Neuronal stem cell (in vitro differentiated cells): ENCODE data around the gene AFG1L.
A peak's percentile ranks its signal among the peaks of the same experiment; 100 is the strongest.

Source experiments
- DNase-seq: peaks from one replicate; pipeline ENCODE4 v3.0.0-alpha.2; 2013; ENCODE audit warnings: low spot score
- H2AFZ ChIP-seq: one replicate; pipeline ENCODE4 v1.6.1; 2013; ENCODE audit warnings: mild to moderate bottlenecking, low read length, inconsistent platforms
- H2AK5ac ChIP-seq: 2 replicates; pipeline ENCODE4 v1.6.1; 2013; ENCODE audit warnings: low read depth, mild to moderate bottlenecking, inconsistent platforms, low read length, moderate library complexity, mixed read lengths
- H2BK120ac ChIP-seq: 2 replicates; pipeline ENCODE4 v1.6.1; 2013; ENCODE audit warnings: low read depth, mild to moderate bottlenecking, inconsistent platforms, low read length, moderate library complexity, mixed read lengths
- H2BK12ac ChIP-seq: one replicate; pipeline ENCODE4 v1.6.1; 2013; ENCODE audit warnings: low read length, inconsistent platforms
- H2BK15ac ChIP-seq: 2 replicates; pipeline ENCODE4 v1.6.1; 2013; ENCODE audit warnings: mild to moderate bottlenecking, low read length, inconsistent platforms, mixed read lengths
- H2BK5ac ChIP-seq: one replicate; pipeline ENCODE4 v1.6.1; 2013; ENCODE audit warnings: inconsistent platforms, mild to moderate bottlenecking, low read length, moderate library complexity
- H3K14ac ChIP-seq: one replicate; pipeline ENCODE4 v1.6.1; 2013; ENCODE audit warnings: low read length, inconsistent platforms
- H3K18ac ChIP-seq: 2 replicates; pipeline ENCODE4 v1.6.1; 2013; ENCODE audit warnings: low read length, inconsistent platforms
- H3K23ac ChIP-seq: 2 replicates; pipeline ENCODE4 v1.6.1; 2013; ENCODE audit warnings: low read depth, mild to moderate bottlenecking, mixed read lengths, low read length, inconsistent platforms; ENCODE audit not compliant: poor library complexity
- H3K27ac ChIP-seq: replicated peaks from 3 replicates; pipeline ENCODE4 v1.5.1; 2013; ENCODE audit warnings: low read length, inconsistent platforms
- H3K27me3 ChIP-seq, 3 experiments: 2 replicates each; pipeline ENCODE4 v1.6.1; 2013; ENCODE audit warnings: low read length in 3 of 3, mild to moderate bottlenecking in 2 of 3, inconsistent platforms in 1 of 3, low read depth in 1 of 3, mixed read lengths in 1 of 3, moderate library complexity in 1 of 3; ENCODE audit not compliant: control insufficient read depth in 3 of 3, insufficient read depth in 3 of 3
- H3K36me3 ChIP-seq, 2 donors: replicated peaks in 1 of 2; 2 replicates each; pipeline ENCODE4 v1.6.1; 2013; ENCODE audit warnings: low read length in 2 of 2; ENCODE audit not compliant: control insufficient read depth in 2 of 2, insufficient read depth in 2 of 2
- H3K4ac ChIP-seq: 2 replicates; pipeline ENCODE4 v1.6.1; 2013; ENCODE audit warnings: inconsistent platforms, mild to moderate bottlenecking, low read length, moderate library complexity
- H3K4me1 ChIP-seq, 2 donors: 1 replicate in 1 of 2; 2 replicates in 1 of 2; pipeline ENCODE4 v1.6.1; 2013; ENCODE audit warnings: low read length in 2 of 2, low read depth in 1 of 2; ENCODE audit not compliant: control insufficient read depth in 2 of 2, insufficient read depth in 1 of 2
- H3K4me2 ChIP-seq: one replicate; pipeline ENCODE4 v1.6.1; 2013; ENCODE audit warnings: mild to moderate bottlenecking, low read length, inconsistent platforms; ENCODE audit not compliant: insufficient read depth, poor library complexity, severe bottlenecking
- H3K4me3 ChIP-seq, 2 donors: 2 replicates each; pipeline ENCODE4 v1.5.1; 2013; ENCODE audit warnings: low read length in 2 of 2, mild to moderate bottlenecking in 2 of 2, inconsistent platforms in 1 of 2, moderate library complexity in 1 of 2
- H3K79me1 ChIP-seq: one replicate; pipeline ENCODE4 v1.6.1; 2013; ENCODE audit warnings: low read depth, mild to moderate bottlenecking, inconsistent platforms, low read length, moderate library complexity
- H3K9ac ChIP-seq: one replicate; pipeline ENCODE4 v1.6.1; 2013; ENCODE audit warnings: mild to moderate bottlenecking, low read depth, low read length, inconsistent platforms; ENCODE audit not compliant: poor library complexity
- H3K9me3 ChIP-seq, 2 donors: replicated peaks in 1 of 2; 2 replicates each; pipeline versions ENCODE3 to v1.6.1; 2013; ENCODE audit warnings: low read length in 2 of 2, mild to moderate bottlenecking in 2 of 2, inconsistent platforms in 1 of 2, low read depth in 1 of 2, mixed read lengths in 1 of 2, moderate library complexity in 1 of 2; ENCODE audit not compliant: control insufficient read depth in 2 of 2, insufficient read depth in 1 of 2
- H4K8ac ChIP-seq: one replicate; pipeline ENCODE4 v1.6.1; 2013; ENCODE audit warnings: low read depth, mild to moderate bottlenecking, inconsistent platforms, low read length, moderate library complexity
- H4K91ac ChIP-seq: one replicate; pipeline ENCODE4 v1.6.1; 2013; ENCODE audit warnings: low read length, low read depth, mild to moderate bottlenecking, inconsistent platforms; ENCODE audit not compliant: poor library complexity
- WGBS, 2 donors: extraction: QIAGEN DNeasy Blood & Tissue Kit; methylation state at CpG; one replicate each; pipeline ENCODE4 v1.1.7; 2013; ENCODE audit warnings: missing lambda C conversion rate in 2 of 2, mixed read lengths in 1 of 2; ENCODE audit not compliant: insufficient read length in 2 of 2, insufficient replicate concordance in 1 of 2; ENCODE audit errors: extremely low coverage in 2 of 2; 5-methylcytosine and 5-hydroxymethylcytosine counted together

The AFG1L gene

DNA sequence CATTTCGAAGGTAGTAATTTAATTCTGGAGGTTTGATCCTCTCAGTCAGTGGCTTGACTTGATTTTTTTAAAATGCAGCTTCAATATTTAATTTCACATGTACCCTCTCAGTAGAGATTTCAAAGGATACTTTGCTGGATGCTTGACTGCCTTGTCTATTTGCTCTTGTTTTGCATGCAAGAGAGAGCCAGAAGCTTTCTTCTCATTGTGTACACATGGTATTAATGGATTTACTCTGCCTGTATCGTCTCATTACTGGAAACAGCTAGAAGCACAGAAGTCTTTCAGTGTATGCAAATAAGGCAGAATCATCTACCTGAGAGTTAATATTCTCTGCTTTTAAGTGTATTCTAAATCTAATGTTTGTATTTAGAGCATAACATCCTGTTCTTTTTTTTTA, 181.5 kb downstream of the AFG1L start:
- Histone ChIP-seq H2AK5ac (no peak overlapping the region), H3K36me3 (no peaks in the 10 kb centered on the region), H3K27me3 (no peaks in the 10 kb centered on the region), H3K4me3 (no peak overlapping the region), H2BK5ac (no peak overlapping the region), H2AFZ (no peak overlapping the region), H3K4ac (no peak overlapping the region), H4K91ac (no peak overlapping the region), H3K9me3 (peaks cover 0 to 6% of the 10 kb centered on the region in 2 donors), H3K4me1 (peaks cover 0 to 13% of the 10 kb centered on the region in 2 donors), H3K23ac (no peak overlapping the region), H3K14ac (no peak overlapping the region), H2BK12ac (no peak overlapping the region), H3K79me1 (no peaks in the 10 kb centered on the region), H3K4me2 (no peak overlapping the region), H2BK15ac (no peak overlapping the region), H3K9ac (no peak overlapping the region), H3K27ac (no peak overlapping the region), H4K8ac (no peak overlapping the region), H2BK120ac (no peak overlapping the region), H3K18ac (no peak overlapping the region)
- no CpG with 5 or more reads among the region's 2 CpGs for WGBS, 2 donors
- no peak for DNase-seq

DNA sequence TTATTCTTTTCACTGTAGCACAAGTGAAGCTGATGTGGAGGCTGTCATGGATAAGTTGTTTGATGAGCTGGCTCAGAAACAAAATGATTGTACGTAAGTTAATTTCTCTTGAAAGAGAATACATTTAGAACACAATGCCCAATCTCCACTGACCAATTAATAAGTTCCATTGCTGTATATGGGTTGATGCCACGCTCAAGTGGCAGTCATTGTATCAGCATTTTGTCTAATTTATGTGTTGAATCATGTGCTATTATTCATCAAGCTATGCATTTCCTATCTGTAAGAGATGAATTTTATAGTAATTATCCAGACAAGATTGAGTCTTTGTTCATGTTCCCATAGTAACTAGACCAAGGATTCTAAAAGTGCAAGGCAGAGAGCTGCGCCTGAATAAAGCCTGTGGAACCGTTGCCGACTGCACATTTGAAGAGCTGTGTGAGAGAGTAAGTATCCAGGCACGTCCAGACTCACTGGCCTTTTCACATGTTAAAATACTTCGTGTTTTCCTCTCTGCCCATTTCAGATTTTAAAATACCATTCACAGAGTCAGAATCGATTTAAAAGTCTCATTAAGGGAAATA, 182.1 kb downstream of the AFG1L start:
- H3K14ac ChIP-seq = no peak overlapping the region
- H2AFZ ChIP-seq = peak overlapping the region; percentile 5
- H3K79me1 ChIP-seq = no peaks in the 10 kb centered on the region
- no peak overlapping the region for H3K18ac ChIP-seq
- peaks cover 0 to 13% of the 10 kb centered on the region in 2 donors for H3K4me1 ChIP-seq
- H2BK12ac ChIP-seq = no peak overlapping the region
- H2BK120ac ChIP-seq = no peak overlapping the region
- H3K4me2 ChIP-seq = no peak overlapping the region
- no peak overlapping the region for H4K91ac ChIP-seq
- H3K9ac ChIP-seq = no peak overlapping the region
- H2BK5ac ChIP-seq = no peak overlapping the region
- no peak overlapping the region for H4K8ac ChIP-seq
- H3K23ac ChIP-seq = no peak overlapping the region
- WGBS, 2 donors = no CpG with 5 or more reads among the region's 8 CpGs
- H3K9me3 ChIP-seq = peaks cover 0 to 11% of the 10 kb centered on the region in 2 donors
- DNase-seq = no peak
- H3K27me3 ChIP-seq = no peaks in the 10 kb centered on the region
- H3K4me3 ChIP-seq = no peak overlapping the region
- H3K4ac ChIP-seq = no peak overlapping the region
- no peak overlapping the region for H2AK5ac ChIP-seq
- no peaks in the 10 kb centered on the region for H3K36me3 ChIP-seq
- H2BK15ac ChIP-seq = no peak overlapping the region
- H3K27ac ChIP-seq = no peak overlapping the region

DNA sequence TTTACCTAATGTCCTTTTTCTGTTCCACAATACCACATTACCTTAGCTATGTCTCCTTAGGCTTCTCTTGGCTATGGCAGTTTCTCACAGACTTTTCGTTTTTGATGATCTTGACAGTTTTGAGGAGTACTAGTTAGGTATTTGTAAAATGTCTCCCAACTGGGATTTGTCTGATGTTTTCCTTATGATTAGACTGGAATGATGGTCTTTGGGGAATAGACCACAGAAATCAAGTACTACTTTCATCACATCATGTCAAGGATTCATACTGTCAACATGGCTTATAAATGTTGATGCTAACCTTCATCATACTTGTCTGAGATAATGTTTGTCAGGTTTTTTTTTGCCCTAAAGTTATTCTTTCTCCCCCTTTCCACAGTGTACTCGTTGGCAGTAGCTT, 187.7 kb downstream of the AFG1L start:
- no peak overlapping the region for H2BK5ac ChIP-seq

DNA sequence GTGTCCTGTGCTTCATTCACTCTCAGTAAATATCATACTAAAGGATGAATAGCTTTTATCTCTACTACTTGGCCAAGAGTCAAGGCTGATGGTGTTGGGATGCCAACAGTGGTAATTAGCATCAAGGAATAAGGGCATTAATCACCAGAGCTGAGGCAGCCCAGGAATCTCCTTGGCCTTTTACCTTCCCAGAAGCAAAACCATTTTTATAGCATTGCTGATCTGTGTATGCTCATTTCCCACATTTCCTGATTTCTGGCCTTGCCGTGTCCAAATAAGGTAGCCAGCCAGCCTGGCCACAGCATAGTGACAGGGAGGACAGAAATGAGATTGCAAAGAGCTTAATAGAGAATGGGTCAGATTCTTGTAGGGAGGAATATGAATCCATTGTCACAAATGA, 189.2 kb downstream of the AFG1L start:
- WGBS, 2 donors = no CpG with 5 or more reads among the region's 1 CpG
- H2BK15ac ChIP-seq = no peak overlapping the region
- no peaks in the 10 kb centered on the region for H3K79me1 ChIP-seq
- H2BK120ac ChIP-seq = no peak overlapping the region
- H2AFZ ChIP-seq = no peak overlapping the region
- no peak overlapping the region for H3K4me3 ChIP-seq
- H3K36me3 ChIP-seq = no peaks in the 10 kb centered on the region
- H3K4ac ChIP-seq = no peak overlapping the region
- H3K27ac ChIP-seq = no peak overlapping the region
- H3K18ac ChIP-seq = no peak overlapping the region
- H3K4me2 ChIP-seq = no peak overlapping the region
- no peak overlapping the region for H4K8ac ChIP-seq
- H3K9me3 ChIP-seq = peaks cover 0 to 11% of the 10 kb centered on the region in 2 donors
- H3K4me1 ChIP-seq = no peaks in the 10 kb centered on the region
- no peak overlapping the region for H2BK12ac ChIP-seq
- H2BK5ac ChIP-seq = no peak overlapping the region
- no peak overlapping the region for H3K9ac ChIP-seq
- H2AK5ac ChIP-seq = no peak overlapping the region
- H3K14ac ChIP-seq = no peak overlapping the region
- H3K27me3 ChIP-seq = no peaks in the 10 kb centered on the region
- no peak overlapping the region for H3K23ac ChIP-seq
- no peak overlapping the region for H4K91ac ChIP-seq
- DNase-seq = no peak

More for the DNA sequence above, 187.7 kb downstream of the AFG1L start:
- no peaks in the 10 kb centered on the region for H3K36me3 ChIP-seq
- H4K8ac ChIP-seq = no peak overlapping the region
- H3K23ac ChIP-seq = no peak overlapping the region
- H2BK15ac ChIP-seq = no peak overlapping the region
- no peak overlapping the region for H3K18ac ChIP-seq
- H3K4me1 ChIP-seq = no peaks in the 10 kb centered on the region
- no peak overlapping the region for H2BK12ac ChIP-seq
- H3K14ac ChIP-seq = no peak overlapping the region
- H2BK120ac ChIP-seq = no peak overlapping the region
- peaks cover 0 to 11% of the 10 kb centered on the region in 2 donors for H3K9me3 ChIP-seq
- no peaks in the 10 kb centered on the region for H3K79me1 ChIP-seq
- no peak overlapping the region for H3K9ac ChIP-seq
- H3K27ac ChIP-seq = no peak overlapping the region
- no peak overlapping the region for H3K4me3 ChIP-seq
- no peak for DNase-seq
- WGBS, 2 donors = no CpG with 5 or more reads among the region's 2 CpGs
- no peak overlapping the region for H4K91ac ChIP-seq
- H2AK5ac ChIP-seq = no peak overlapping the region
- no peaks in the 10 kb centered on the region for H3K27me3 ChIP-seq
- no peak overlapping the region for H2AFZ ChIP-seq
- H3K4ac ChIP-seq = no peak overlapping the region
- no peak overlapping the region for H3K4me2 ChIP-seq
